ENCODE results near the gene MYOZ2.

GRCh38 chr4:119206178-119206577 lies 70.5 kb downstream of the MYOZ2 start:
- TF ChIP-seq CTCF (IDR thresholded peaks at IDR 0.05) (no peak), POLR2A (IDR thresholded peaks at IDR 0.05) (no peak)
